IMR-90 (cell line): Measurements from ENCODE around the gene TM4SF5. TPM values are rescaled to one million over a fixed set of nuclear protein-coding genes. Genes with fewer than 3 reads are reported as not detected.

Experiments
- ATAC-seq: fragments of 200-7000 bp; cut with Tn5 transposase; 2 replicates; pipeline ENCODE4 v1.9.1; 2020; ENCODE audit warnings: low read depth, mild to moderate bottlenecking, moderate library complexity
- BruUV-seq: library from RNA; stranded (reverse); fragments of 400-500 nt; replicated peaks from 2 replicates; lab custom pipeline; 2021; lab: Mats Ljungman, UMichigan
- CTCF ChIA-PET: fragments of 300-600 bp; formaldehyde crosslinking; extraction: SDS; loops from one replicate; lab custom pipeline; 2021; ENCODE audit warnings: antibody characterized with exemption; lab: Yijun Ruan, JAX
- POLR2A ChIA-PET: fragments of 300-600 bp; sonication (Branson Sonifier 250); formaldehyde crosslinking; loops from one replicate; lab custom pipeline; 2022; ENCODE audit warnings: antibody characterized with exemption; ENCODE audit not compliant: unreplicated experiment; lab: Charles Lee
- DNase-seq: peaks from one replicate; pipeline ENCODE4 v3.0.0; 2013
- H2AFZ ChIP-seq: replicated peaks from 2 replicates; pipeline ENCODE3; 2013; ENCODE audit warnings: low read length, mild to moderate bottlenecking; ENCODE audit not compliant: poor library complexity
- H2AK5ac ChIP-seq: 2 replicates; pipeline ENCODE4 v1.6.1; 2013; ENCODE audit warnings: low read depth, low read length, inconsistent platforms
- H2AK9ac ChIP-seq: replicated peaks from 2 replicates; pipeline ENCODE3; 2013; ENCODE audit warnings: mild to moderate bottlenecking, low read depth, low read length, moderate library complexity; ENCODE audit not compliant: poor library complexity
- H2BK120ac ChIP-seq: 2 replicates; pipeline ENCODE4 v1.6.1; 2013; ENCODE audit warnings: low read depth, low read length, inconsistent platforms
- H2BK15ac ChIP-seq: 3 replicates; pipeline ENCODE4 v1.6.1; 2013; ENCODE audit warnings: low read depth, low read length, inconsistent platforms
- H2BK20ac ChIP-seq: 2 replicates; pipeline ENCODE4 v1.6.1; 2013; ENCODE audit warnings: low read depth, mild to moderate bottlenecking, inconsistent platforms, low read length, moderate library complexity
- H2BK5ac ChIP-seq: 2 replicates; pipeline ENCODE4 v1.6.1; 2013; ENCODE audit warnings: mild to moderate bottlenecking, low read depth, low read length, inconsistent platforms; ENCODE audit not compliant: poor library complexity, severe bottlenecking
- H3K14ac ChIP-seq: replicated peaks from 2 replicates; pipeline ENCODE4 v1.6.1; 2013; ENCODE audit warnings: low read depth, low read length, inconsistent platforms
- H3K18ac ChIP-seq: 2 replicates; pipeline ENCODE4 v1.6.1; 2013; ENCODE audit warnings: low read depth, low read length, control low read depth
- H3K23ac ChIP-seq: 2 replicates; pipeline ENCODE4 v1.6.1; 2013; ENCODE audit warnings: low read depth, low read length, inconsistent platforms
- H3K27ac ChIP-seq: 2 replicates; pipeline ENCODE4 v1.5.1; 2013; ENCODE audit warnings: mild to moderate bottlenecking, control low read depth, low read length; ENCODE audit not compliant: insufficient read depth
- H3K27me3 ChIP-seq: 2 replicates; pipeline ENCODE4 v1.6.1; 2013; ENCODE audit warnings: low read length; ENCODE audit not compliant: control insufficient read depth, insufficient read depth
- H3K36me3 ChIP-seq: 2 replicates; pipeline ENCODE4 v1.6.1; 2013; ENCODE audit warnings: low read length, mixed read lengths; ENCODE audit not compliant: control insufficient read depth, insufficient read depth
- H3K4ac ChIP-seq: 2 replicates; pipeline ENCODE4 v1.6.1; 2013; ENCODE audit warnings: low read depth, low read length, inconsistent platforms
- H3K4me1 ChIP-seq: 2 replicates; pipeline ENCODE4 v1.6.1; 2013; ENCODE audit warnings: low read length, mixed read lengths; ENCODE audit not compliant: control insufficient read depth, insufficient read depth
- H3K4me2 ChIP-seq: 2 replicates; pipeline ENCODE4 v1.6.1; 2013; ENCODE audit warnings: low read depth, mild to moderate bottlenecking, control low read depth, low read length, moderate library complexity
- H3K4me3 ChIP-seq: 2 replicates; pipeline ENCODE4 v1.5.1; 2013; ENCODE audit warnings: low read depth, mild to moderate bottlenecking, control low read depth, low read length, moderate library complexity; ENCODE audit not compliant: insufficient read depth
- H3K56ac ChIP-seq: 2 replicates; pipeline ENCODE4 v1.6.1; 2013; ENCODE audit warnings: low read length, inconsistent platforms; ENCODE audit not compliant: insufficient read depth; ENCODE audit errors: extremely low read depth
- H3K79me1 ChIP-seq, 2 experiments: 2 replicates each; pipeline ENCODE4 v1.6.1; 2013; ENCODE audit warnings: low read length in 2 of 2, inconsistent platforms in 1 of 2, low read depth in 1 of 2
- H3K9ac ChIP-seq: 2 replicates; pipeline ENCODE4 v1.6.1; 2013; ENCODE audit warnings: low read depth, low read length, control low read depth
- H3K9me1 ChIP-seq: 2 replicates; pipeline ENCODE4 v1.6.1; 2013; ENCODE audit warnings: low read length, inconsistent platforms; ENCODE audit not compliant: insufficient read depth
- H3K9me3 ChIP-seq: 2 replicates; pipeline ENCODE4 v1.6.1; 2013; ENCODE audit warnings: low read length; ENCODE audit not compliant: control insufficient read depth, insufficient read depth
- H4K20me1 ChIP-seq: 2 replicates; pipeline ENCODE4 v1.6.1; 2013; ENCODE audit warnings: low read length, inconsistent platforms; ENCODE audit not compliant: insufficient read depth
- H4K5ac ChIP-seq: 2 replicates; pipeline ENCODE4 v1.6.1; 2013; ENCODE audit warnings: mild to moderate bottlenecking, low read depth, low read length, control low read depth
- H4K8ac ChIP-seq, 2 experiments: 2 replicates each; pipeline ENCODE4 v1.6.1; 2013; ENCODE audit warnings: low read depth in 2 of 2, low read length in 2 of 2, control low read depth in 1 of 2, inconsistent platforms in 1 of 2
- H4K91ac ChIP-seq: 2 replicates; pipeline ENCODE4 v1.6.1; 2013; ENCODE audit warnings: low read depth, low read length, inconsistent platforms; ENCODE audit not compliant: insufficient read depth
- BHLHE40 ChIP-seq: fragments of 150-350 bp; IDR thresholded peaks from 2 replicates; pipeline ENCODE4 v1.6.1; 2016; ENCODE audit warnings: mild to moderate bottlenecking, low read depth, low read length
- CEBPB ChIP-seq: IDR thresholded peaks from 2 replicates; pipeline ENCODE4 v1.6.1; 2012; ENCODE audit warnings: low read depth, low read length, improper control_type of control experiment
- CHD1 ChIP-seq: IDR thresholded peaks from 2 replicates; pipeline ENCODE4 v1.6.1; 2012; ENCODE audit warnings: low read depth, low read length, improper control_type of control experiment
- MAFK ChIP-seq: IDR thresholded peaks from 2 replicates; pipeline ENCODE4 v1.6.1; 2012; ENCODE audit warnings: low read depth, low read length, improper control_type of control experiment
- MAZ ChIP-seq: IDR thresholded peaks from 2 replicates; pipeline ENCODE4 v1.6.1; 2012; ENCODE audit warnings: low read depth, mild to moderate bottlenecking, low read length, improper control_type of control experiment, moderate library complexity, borderline replicate concordance
- MXI1 ChIP-seq: IDR thresholded peaks from 2 replicates; pipeline ENCODE4 v1.6.1; 2012; ENCODE audit warnings: low read depth, mild to moderate bottlenecking, low read length, moderate library complexity, borderline replicate concordance
- NFE2L2 ChIP-seq: fragments of 150-350 bp; IDR thresholded peaks from 2 replicates; pipeline ENCODE4 v1.6.1; 2016; ENCODE audit warnings: low read depth, mild to moderate bottlenecking, low read length
- RAD21 ChIP-seq: IDR thresholded peaks from 2 replicates; pipeline ENCODE4 v1.6.1; 2012; ENCODE audit warnings: low read length, improper control_type of control experiment
- SMC3 ChIP-seq: fragments of 150-350 bp; IDR thresholded peaks from 2 replicates; pipeline ENCODE4 v1.6.1; 2016; ENCODE audit warnings: low read depth, mild to moderate bottlenecking, antibody characterized with exemption, low read length, moderate library complexity
- WGBS, 2 experiments: methylation state at CpG; one replicate each; pipeline versions ENCODE4 v1.1.5 to v1.1.7; 2013; ENCODE audit warnings: missing lambda C conversion rate in 2 of 2; ENCODE audit not compliant: insufficient read length in 1 of 2; ENCODE audit errors: extremely low coverage in 2 of 2; 5-methylcytosine and 5-hydroxymethylcytosine counted together
- dilution Hi-C: fragments of 300-500 bp; cut with HindIII; formaldehyde crosslinking; loops from one replicate; pipeline ENCODE4 v1.14.3; 2018; ENCODE audit warnings: low sequenced_read_pairs; ENCODE audit not compliant: unreplicated experiment
- in situ Hi-C: fragments of 300-500 bp; cut with MboI; formaldehyde crosslinking; loops from 3 replicates; pipeline ENCODE4 v1.14.3; 2019; ENCODE audit warnings: low sequenced_read_pairs, inconsistent platforms, mixed read lengths
- intact Hi-C: fragments of 100-400 bp; cut with micrococcal nuclease; formaldehyde crosslinking; loops from 2 replicates; pipeline ENCODE4 v1.10.0; 2022
- polyA plus RNA-seq, 3 experiments: library from polyadenylated mRNA; depleted of rRNA; stranded (reverse); fragments of >200 nt; gene quantifications; 2 replicates each; pipeline ENCODE4 v1.2.3, GENCODE V29; 2012; ENCODE audit warnings: low replicate concordance in 1 of 3
- total RNA-seq: library from RNA; depleted of rRNA; stranded (reverse); fragments of >200 nt; gene quantifications from 2 replicates; pipeline ENCODE4 v1.2.3, GENCODE V29; 2012
- TF ChIP-seq, protein P1 (sequence below): fragments of 150-350 bp; IDR thresholded peaks from 2 replicates; pipeline ENCODE4 v1.6.1; 2017; ENCODE audit warnings: mild to moderate bottlenecking, antibody characterized with exemption, low read length, low read depth
- TF ChIP-seq, protein P2 (sequence below): conservative IDR thresholded peaks from 2 replicates; pipeline ENCODE4 v1.5.1; 2012; ENCODE audit warnings: mild to moderate bottlenecking, low read depth, low read length, improper control_type of control experiment
- TF ChIP-seq, protein P3 (sequence below): fragments of 150-350 bp; IDR thresholded peaks from 2 replicates; pipeline ENCODE4 v1.6.1; 2016; ENCODE audit warnings: low read depth, mild to moderate bottlenecking, low read length, moderate library complexity, borderline replicate concordance

The TM4SF5 gene
- total and polyA plus RNA-seq, 2 of the 4 experiments (the other 2 are of a cell fraction): not detected

- Histone ChIP-seq H3K27me3 (peaks cover 8% of the 10 kb centered on the region), H2BK120ac (no peak overlapping the region), H3K14ac (no peak overlapping the region), H2AK5ac (no peak overlapping the region), H3K9me1 (peaks cover 5% of the 10 kb centered on the region), H4K8ac (no peak overlapping the region), H2AK9ac (no peak overlapping the region), H2BK5ac (no peak overlapping the region), H3K23ac (no peak overlapping the region), H3K4me3 (no peak overlapping the region), H2AFZ (no peak overlapping the region), H3K56ac (no peak overlapping the region), H3K4me1 (peaks cover 5% of the 10 kb centered on the region), H4K20me1 (0 out of 2 replicates have a peak, but pooled peaks cover 3% of the 10 kb centered on the region), H3K9ac (no peak overlapping the region), H3K9me3 (no peaks in the 10 kb centered on the region), H3K79me1 (no peaks in the 10 kb centered on the region), H4K91ac (no peak overlapping the region), H4K5ac (no peak overlapping the region), H3K36me3 (no peaks in the 10 kb centered on the region), H2BK15ac (no peak overlapping the region), H2BK20ac (no peak overlapping the region), H3K18ac (no peak overlapping the region), H3K4me2 (no peak overlapping the region), H3K4ac (no peak overlapping the region), H3K27ac (no peak overlapping the region)
- no CpG with 5 or more reads among the region's 9 CpGs for WGBS, 2 experiments
- no peak for ATAC-seq
- BruUV-seq: no TSS peak
- in situ Hi-C loops (no loop called here), dilution Hi-C loops (no loop called here), intact Hi-C loops (no loop called here)
- ChIA-PET POLR2A (no interaction called here), CTCF (no interaction called here)
- DNase-seq: no peak
- no peak for TF ChIP-seq MAFK
- no peak for TF ChIP-seq MXI1
- no peak for TF ChIP-seq SMC3
- no peak for TF ChIP-seq RAD21
- TF ChIP-seq MAZ: no peak
- TF ChIP-seq CHD1: no peak
- no peak for TF ChIP-seq NFE2L2
- TF ChIP-seq, protein P1, sequence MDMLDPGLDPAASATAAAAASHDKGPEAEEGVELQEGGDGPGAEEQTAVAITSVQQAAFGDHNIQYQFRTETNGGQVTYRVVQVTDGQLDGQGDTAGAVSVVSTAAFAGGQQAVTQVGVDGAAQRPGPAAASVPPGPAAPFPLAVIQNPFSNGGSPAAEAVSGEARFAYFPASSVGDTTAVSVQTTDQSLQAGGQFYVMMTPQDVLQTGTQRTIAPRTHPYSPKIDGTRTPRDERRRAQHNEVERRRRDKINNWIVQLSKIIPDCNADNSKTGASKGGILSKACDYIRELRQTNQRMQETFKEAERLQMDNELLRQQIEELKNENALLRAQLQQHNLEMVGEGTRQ: no peak
- TF ChIP-seq BHLHE40: no peak
- TF ChIP-seq, protein P2, sequence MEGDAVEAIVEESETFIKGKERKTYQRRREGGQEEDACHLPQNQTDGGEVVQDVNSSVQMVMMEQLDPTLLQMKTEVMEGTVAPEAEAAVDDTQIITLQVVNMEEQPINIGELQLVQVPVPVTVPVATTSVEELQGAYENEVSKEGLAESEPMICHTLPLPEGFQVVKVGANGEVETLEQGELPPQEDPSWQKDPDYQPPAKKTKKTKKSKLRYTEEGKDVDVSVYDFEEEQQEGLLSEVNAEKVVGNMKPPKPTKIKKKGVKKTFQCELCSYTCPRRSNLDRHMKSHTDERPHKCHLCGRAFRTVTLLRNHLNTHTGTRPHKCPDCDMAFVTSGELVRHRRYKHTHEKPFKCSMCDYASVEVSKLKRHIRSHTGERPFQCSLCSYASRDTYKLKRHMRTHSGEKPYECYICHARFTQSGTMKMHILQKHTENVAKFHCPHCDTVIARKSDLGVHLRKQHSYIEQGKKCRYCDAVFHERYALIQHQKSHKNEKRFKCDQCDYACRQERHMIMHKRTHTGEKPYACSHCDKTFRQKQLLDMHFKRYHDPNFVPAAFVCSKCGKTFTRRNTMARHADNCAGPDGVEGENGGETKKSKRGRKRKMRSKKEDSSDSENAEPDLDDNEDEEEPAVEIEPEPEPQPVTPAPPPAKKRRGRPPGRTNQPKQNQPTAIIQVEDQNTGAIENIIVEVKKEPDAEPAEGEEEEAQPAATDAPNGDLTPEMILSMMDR: no peak
- TF ChIP-seq CEBPB: no peak
- TF ChIP-seq, protein P3, sequence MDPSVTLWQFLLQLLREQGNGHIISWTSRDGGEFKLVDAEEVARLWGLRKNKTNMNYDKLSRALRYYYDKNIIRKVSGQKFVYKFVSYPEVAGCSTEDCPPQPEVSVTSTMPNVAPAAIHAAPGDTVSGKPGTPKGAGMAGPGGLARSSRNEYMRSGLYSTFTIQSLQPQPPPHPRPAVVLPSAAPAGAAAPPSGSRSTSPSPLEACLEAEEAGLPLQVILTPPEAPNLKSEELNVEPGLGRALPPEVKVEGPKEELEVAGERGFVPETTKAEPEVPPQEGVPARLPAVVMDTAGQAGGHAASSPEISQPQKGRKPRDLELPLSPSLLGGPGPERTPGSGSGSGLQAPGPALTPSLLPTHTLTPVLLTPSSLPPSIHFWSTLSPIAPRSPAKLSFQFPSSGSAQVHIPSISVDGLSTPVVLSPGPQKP: no peak
These were observed 45.9 kb upstream of the TM4SF5 start for GRCh38 chr17:4725646-4726310.
